K562 (cell line): ENCODE results near the gene TBC1D2. TPM values are rescaled to one million over a fixed set of nuclear protein-coding genes. Genes with fewer than 3 reads are reported as not detected.

Experiments used
- ATAC-seq: fragments of 200-7000 bp; cut with Tn5 transposase; 3 replicates; pipeline ENCODE4 v1.9.1; 2020; ENCODE audit warnings: moderate library complexity
- BruUV-seq: library from RNA; stranded (reverse); fragments of 400-500 nt; replicated peaks from 2 replicates; lab custom pipeline; 2021; lab: Mats Ljungman, UMichigan
- CTCF ChIA-PET: fragments of 300-600 bp; formaldehyde crosslinking; extraction: SDS; loops from one replicate; lab custom pipeline; 2021; ENCODE audit warnings: low intra/inter-chr PET ratio; lab: Yijun Ruan, JAX
- POLR2A ChIA-PET: fragments of 300-600, 350-650 bp; sonication (Branson Sonifier 250); formaldehyde crosslinking; extraction: SDS; loops from one replicate; lab custom pipeline; 2021; ENCODE audit warnings: antibody characterized with exemption, inconsistent platforms; lab: Yijun Ruan, JAX
- DNase-seq, 4 experiments: peaks; one replicate each; pipeline versions ENCODE4 v3.0.0 to v3.0.0-alpha.2; 2011 to 2018; ENCODE audit warnings: low spot score in 3 of 4, mixed read lengths in 3 of 4; ENCODE audit errors: extremely low read depth in 1 of 4
- FAIRE-seq: peaks from 2 replicates; lab custom pipeline; 2011; peaks lifted over from hg19 to GRCh38; lab: Jason Lieb, UNC
- H2AFZ ChIP-seq: 2 replicates; pipeline ENCODE4 v1.6.0; 2011; ENCODE audit warnings: low read depth, low read length, control low read depth, inconsistent platforms
- H3K27ac ChIP-seq: fragments of 200-600 bp; 3 replicates; pipeline ENCODE4 v1.8.0; 2011; ENCODE audit warnings: low read depth, mild to moderate bottlenecking, control low read depth, inconsistent platforms, low read length, moderate library complexity, mixed read lengths; ENCODE audit errors: extremely low read depth
- H3K27me3 ChIP-seq, 2 experiments: fragments of 300-600 bp in 1 of 2; 2 replicates in 1 of 2; 3 replicates in 1 of 2; pipeline versions ENCODE4 v1.6.0 to v1.8.0; 2011; ENCODE audit warnings: inconsistent platforms in 2 of 2, low read length in 2 of 2, mild to moderate bottlenecking in 1 of 2, mixed read lengths in 1 of 2, moderate library complexity in 1 of 2; ENCODE audit not compliant: control insufficient read depth in 2 of 2, insufficient read depth in 2 of 2
- H3K36me3 ChIP-seq: fragments of 300-600 bp; 3 replicates; pipeline ENCODE4 v1.8.0; 2011; ENCODE audit warnings: mild to moderate bottlenecking, low read length, inconsistent platforms; ENCODE audit not compliant: control insufficient read depth, insufficient read depth
- H3K4me1 ChIP-seq, 2 experiments: fragments of 200-600 bp in 1 of 2; replicated peaks in 1 of 2; 2 replicates in 1 of 2; 3 replicates in 1 of 2; pipeline versions ENCODE4 v1.5.1 to v1.8.0; 2011; ENCODE audit warnings: inconsistent platforms in 2 of 2, low read length in 2 of 2, mild to moderate bottlenecking in 1 of 2, mixed read lengths in 1 of 2, moderate library complexity in 1 of 2; ENCODE audit not compliant: control insufficient read depth in 2 of 2, insufficient read depth in 2 of 2
- H3K4me2 ChIP-seq: 2 replicates; pipeline ENCODE4 v1.6.1; 2011; ENCODE audit warnings: low read length, control low read depth, inconsistent platforms, mixed read lengths; ENCODE audit not compliant: insufficient read depth
- H3K4me3 ChIP-seq: fragments of 200-600 bp; sonication (generic), shearing (Covaris generic); 2 replicates; pipeline ENCODE4 v1.5.1; 2016; ENCODE audit warnings: control low read depth, inconsistent platforms
- H3K79me2 ChIP-seq: fragments of 200-600 bp; 3 replicates; pipeline ENCODE4 v1.8.0; 2011; ENCODE audit warnings: low read length, inconsistent platforms; ENCODE audit not compliant: control insufficient read depth, insufficient read depth
- H3K9ac ChIP-seq, 2 experiments: 2 replicates each; pipeline versions ENCODE4 v1.6.0 to v1.6.1; 2011; ENCODE audit warnings: low read depth in 2 of 2, low read length in 2 of 2, control low read depth in 1 of 2, inconsistent platforms in 1 of 2, mild to moderate bottlenecking in 1 of 2, mixed read lengths in 1 of 2; ENCODE audit not compliant: insufficient read depth in 1 of 2
- H3K9me1 ChIP-seq: one replicate; pipeline ENCODE4 v1.6.0; 2011; ENCODE audit warnings: inconsistent platforms, mild to moderate bottlenecking, low read length, moderate library complexity; ENCODE audit not compliant: control insufficient read depth, insufficient read depth
- H3K9me3 ChIP-seq: replicated peaks from 2 replicates; pipeline ENCODE4 v1.5.1; 2011; ENCODE audit warnings: low read depth, low read length, inconsistent platforms; ENCODE audit not compliant: control insufficient read depth, insufficient read depth
- H4K20me1 ChIP-seq: replicated peaks from 2 replicates; pipeline ENCODE4 v1.6.1; 2011; ENCODE audit warnings: low read length, inconsistent platforms, mixed read lengths; ENCODE audit not compliant: control insufficient read depth, insufficient read depth
- DPF2 ChIP-seq: fragments of 450-650 bp; IDR thresholded peaks from 2 replicates; pipeline ENCODE4 v1.6.1; 2016
- HDAC1 ChIP-seq, 2 experiments: fragments of 450-650 bp; IDR thresholded peaks; 2 replicates each; pipeline ENCODE4 v1.6.1; 2016 to 2017; ENCODE audit warnings: inconsistent platforms in 1 of 2, mild to moderate bottlenecking in 1 of 2, moderate library complexity in 1 of 2
- HDAC2 ChIP-seq: fragments of 450-650 bp; IDR thresholded peaks from 2 replicates; pipeline ENCODE4 v1.6.1; 2016; ENCODE audit warnings: mild to moderate bottlenecking
- KDM1A ChIP-seq, 2 experiments: fragments of 450-650 bp; IDR thresholded peaks; 2 replicates each; pipeline ENCODE4 v1.6.1; 2016; ENCODE audit warnings: mild to moderate bottlenecking in 2 of 2
- RCOR1 ChIP-seq, 2 experiments: IDR thresholded peaks; 2 replicates each; pipeline ENCODE4 v1.6.1; 2012; ENCODE audit warnings: low read depth in 2 of 2, low read length in 2 of 2, borderline replicate concordance in 1 of 2, improper control_type of control experiment in 1 of 2
- TCF3 ChIP-seq: sonication (generic); formaldehyde crosslinking; IDR thresholded peaks from 2 replicates; pipeline ENCODE4 v1.4.0; 2020; ENCODE audit warnings: mild to moderate bottlenecking, missing genetic modification reagents
- TEAD4 ChIP-seq, 2 experiments: sonication (generic) in 1 of 2; formaldehyde crosslinking in 1 of 2; IDR thresholded peaks; 2 replicates each; pipeline versions ENCODE4 v1.6.1 to v1.8.0; 2012 to 2022; ENCODE audit warnings: borderline replicate concordance in 1 of 2, inconsistent platforms in 1 of 2, low read length in 1 of 2, mild to moderate bottlenecking in 1 of 2, missing genetic modification reagents in 1 of 2
- ZBTB7A ChIP-seq: IDR thresholded peaks from 2 replicates; pipeline ENCODE4 v1.6.1; 2011; ENCODE audit warnings: low read depth, mild to moderate bottlenecking, low read length, moderate library complexity, borderline replicate concordance; ENCODE audit not compliant: control insufficient read depth
- ZNF644 ChIP-seq: fragments of 200-800 bp; sonication (Bioruptor generic); IDR thresholded peaks from 2 replicates; pipeline ENCODE4 v1.6.1; 2016; ENCODE audit warnings: low read depth, missing genetic modification characterization, missing compliant biosample characterization
- WGBS: fragments of 100-300 bp; shearing (Covaris generic); methylation state at CpG from one replicate; pipeline ENCODE4 v1.1.6; 2016; ENCODE audit warnings: low coverage, mixed read lengths; ENCODE audit not compliant: insufficient coverage; ENCODE audit errors: missing lambda C conversion rate; 5-methylcytosine and 5-hydroxymethylcytosine counted together
- in situ Hi-C: fragments of 300-500 bp; cut with MboI; formaldehyde crosslinking; loops from 4 replicates; pipeline ENCODE4 v1.15.0; 2018; ENCODE audit warnings: inconsistent platforms, mixed read lengths
- intact Hi-C: fragments of 100-400 bp; cut with micrococcal nuclease; formaldehyde crosslinking; loops from 2 replicates; pipeline ENCODE4 v1.14.2; 2022
- polyA plus RNA-seq, 8 experiments: library from polyadenylated mRNA; depleted of rRNA in 4 of 8; stranded (reverse) in 5 of 8; unstranded in 3 of 8; fragments of >200 nt; fragmentation: Nextera tagmentation in 2 of 8; fragmentation: Illumina TruSeq in 1 of 8; extraction: Ambion mirVana in 2 of 8; extraction: Trizol in 1 of 8; gene quantifications; 2 replicates each; pipeline versions ENCODE4 v1.2.1 to v1.2.3, GENCODE V29; 2011 to 2014; ENCODE audit warnings: inconsistent platforms in 1 of 8, missing spikeins in 1 of 8
- total RNA-seq, 7 experiments: library from RNA; depleted of rRNA in 6 of 7; stranded (reverse); fragments of >200 nt in 6 of 7; fragmentation: Illumina TruSeq in 2 of 7; extraction: Trizol in 2 of 7; gene quantifications; 2 replicates each; pipeline versions ENCODE4 v1.2.1 to v1.2.3, GENCODE V29; 2011 to 2021; ENCODE audit warnings: low replicate concordance in 1 of 7

TBC1D2 gene
- total and polyA plus RNA-seq, 9 of the 15 experiments (the other 6 are each of a cell fraction or from before 2014, with no cell fraction given): 0.10 to 7.0 (median 2.5) TPM

- Histone ChIP-seq H3K36me3 (peaks cover 36% of the 10 kb centered on the region; the same call in 2 of the 3 replicates), H3K27ac (no peak overlapping the region), H3K9me3 (no peaks in the 10 kb centered on the region), H3K9ac (no peak overlapping the region; a peak in 1 of 4 replicates), H3K79me2 (no peaks in the 10 kb centered on the region), H2AFZ (no peak overlapping the region), H3K9me1 (no peaks in the 10 kb centered on the region), H3K4me3 (no peak overlapping the region), H3K4me2 (no peak overlapping the region), H4K20me1 (no peaks in the 10 kb centered on the region), H3K27me3 (no peaks in the 10 kb centered on the region), H3K4me1 (peaks cover 17 to 24% of the 10 kb centered on the region in 2 experiments; a peak in 4 of 5 replicates)
- intact Hi-C loops (no loop called here), in situ Hi-C loops (no loop called here)
- ATAC-seq: no peak
- no TSS peak for BruUV-seq
- FAIRE-seq: no peak
- 45% methylated on average over 4 of the region's 5 CpGs for WGBS
- no peak for DNase-seq
- no peak for TF ChIP-seq ZNF644 (tag)
- TF ChIP-seq KDM1A (IDR thresholded peaks at IDR 0.05): peak; percentile 67 to 68; a peak in 3 of 4 replicates
- 0 out of 2 replicates have a peak, but pooled peaks have one; percentile 11 for TF ChIP-seq TCF3 (CRISPR knock-in tag)
- peak; percentile 39; the same call in 1 of the 2 replicates for TF ChIP-seq TEAD4 (IDR thresholded peaks at IDR 0.05; ENCODE audit: low read length)
- TF ChIP-seq TEAD4 (CRISPR knock-in tag; IDR thresholded peaks at IDR 0.05; ENCODE audit: borderline replicate concordance): no peak
- TF ChIP-seq DPF2: no peak
- TF ChIP-seq HDAC2: 0 out of 2 replicates have a peak, but pooled peaks have one; percentile 21
- TF ChIP-seq HDAC1 (IDR thresholded peaks at IDR 0.05): 0 out of 4 replicates have a peak, but pooled peaks of 1 of the 2 experiments have one; percentile 15
- peak in 1 of 2 experiments; percentile 57; a peak in 1 of 4 replicates for TF ChIP-seq RCOR1 (IDR thresholded peaks at IDR 0.05; ENCODE audit: borderline replicate concordance in 1 of 2, low read depth in 2 of 2, low read length in 2 of 2)
- no peak for TF ChIP-seq ZBTB7A
- TF ChIP-seq, all 486 proteins: peak for 6
- CTCF ChIA-PET: no interaction called here
- POLR2A ChIA-PET: interaction anchor here (0.9 to 2.1 kb wide), 2 partner anchors 9 to 12 kb away, joined by 3 to 9 read pairs; no protein-coding TSS in a partner anchor
Measured at GRCh38 chr9:98222885-98223691, 32.4 kb downstream of the TBC1D2 start.
